Smooth muscle cell (in vitro differentiated cells): ENCODE data around the gene MIAT. TPM values are rescaled to one million over a fixed set of nuclear protein-coding genes. Genes with fewer than 3 reads are reported as not detected.

Experiments used
- DNase-seq: peaks from one replicate; lab custom pipeline; 2025; ENCODE audit not compliant: unreplicated experiment; lab: John Stamatoyannopoulos, UW
- H2AFZ ChIP-seq: fragments of 200-600 bp; sonication (generic); 2 replicates; pipeline ENCODE4 v1.6.0; 2016; ENCODE audit warnings: antibody characterized with exemption, low read depth, mild to moderate bottlenecking
- H3F3A ChIP-seq: fragments of 200-600 bp; sonication (generic); 2 replicates; pipeline ENCODE4 v1.6.0; 2017; ENCODE audit warnings: antibody characterized with exemption, low read depth
- H3K27ac ChIP-seq: fragments of 200-600 bp; sonication (generic); 2 replicates; pipeline ENCODE4 v1.5.1; 2016; ENCODE audit warnings: low read depth, mild to moderate bottlenecking
- H3K27me3 ChIP-seq: fragments of 200-600 bp; sonication (generic); 2 replicates; pipeline ENCODE4 v1.6.1; 2016; ENCODE audit warnings: low read depth, mild to moderate bottlenecking
- H3K36me3 ChIP-seq: fragments of 200-600 bp; sonication (generic); 2 replicates; pipeline ENCODE4 v1.5.1; 2016; ENCODE audit warnings: low read depth
- H3K4me1 ChIP-seq: fragments of 200-600 bp; sonication (generic); 2 replicates; pipeline ENCODE4 v1.5.1; 2016; ENCODE audit warnings: low read depth
- H3K4me2 ChIP-seq: fragments of 200-600 bp; sonication (generic); 2 replicates; pipeline ENCODE4 v1.6.0; 2016; ENCODE audit warnings: mild to moderate bottlenecking
- H3K4me3 ChIP-seq: fragments of 200-600 bp; sonication (generic); 2 replicates; pipeline ENCODE4 v1.5.1; 2016; ENCODE audit warnings: mild to moderate bottlenecking
- H3K79me2 ChIP-seq: fragments of 200-600 bp; sonication (generic); 2 replicates; pipeline ENCODE4 v1.6.0; 2016; ENCODE audit warnings: low read depth, mild to moderate bottlenecking
- H3K9ac ChIP-seq: fragments of 200-600 bp; sonication (generic); 2 replicates; pipeline ENCODE4 v1.6.0; 2016; ENCODE audit warnings: low read depth
- H3K9me3 ChIP-seq: fragments of 200-600 bp; sonication (generic); replicated peaks from 2 replicates; pipeline ENCODE4 v1.5.1; 2016; ENCODE audit warnings: low read depth
- H4K20me1 ChIP-seq: fragments of 200-600 bp; sonication (generic); 2 replicates; pipeline ENCODE4 v1.6.0; 2016; ENCODE audit warnings: low read depth
- CTCF ChIP-seq: fragments of 200-600 bp; sonication (generic); IDR thresholded peaks from 2 replicates; pipeline ENCODE4 v1.5.1; 2017; ENCODE audit warnings: borderline replicate concordance, mild to moderate bottlenecking, antibody characterized with exemption; ENCODE audit not compliant: insufficient read depth, poor library complexity, severe bottlenecking
- WGBS: methylation state at CpG from one replicate; pipeline ENCODE4 v1.1.7; 2016; ENCODE audit warnings: low lambda C conversion rate; 5-methylcytosine and 5-hydroxymethylcytosine counted together
- polyA plus RNA-seq: library from polyadenylated mRNA; unstranded; fragments of >200 nt; fragmentation: Nextera tagmentation; extraction: Ambion mirVana; gene quantifications from 2 replicates; pipeline ENCODE4 v1.2.1, GENCODE V29; 2016
- total RNA-seq: library from RNA; depleted of rRNA; stranded (reverse); fragments of >200 nt; gene quantifications from 2 replicates; pipeline ENCODE4 v1.2.3, GENCODE V29; 2014

MIAT gene
- total and polyA plus RNA-seq, 2 experiments from 2014 or later: 0.16 to 7.0 TPM

- H3K79me2 ChIP-seq: peaks cover 5% of the 10 kb centered on the region
- H3K4me2 ChIP-seq: peak overlapping the region; percentile 88
- H2AFZ ChIP-seq: peak overlapping the region; percentile 69
- no peaks in the 10 kb centered on the region for H3F3A ChIP-seq
- no peaks in the 10 kb centered on the region for H3K36me3 ChIP-seq
- no peaks in the 10 kb centered on the region for H3K27me3 ChIP-seq
- 95% methylated on average over 8 of the region's 8 CpGs for WGBS
- H4K20me1 ChIP-seq: no peaks in the 10 kb centered on the region
- peaks cover 11% of the 10 kb centered on the region for H3K4me1 ChIP-seq
- no peak for TF ChIP-seq CTCF
- peak overlapping the region; percentile 96 for H3K27ac ChIP-seq
- no peak for DNase-seq
- H3K9me3 ChIP-seq: no peaks in the 10 kb centered on the region
- peak overlapping the region; percentile 85 for H3K9ac ChIP-seq
- H3K4me3 ChIP-seq: peak overlapping the region; percentile 61
Observed at GRCh38 chr22:26672060-26672471, 14.7 kb downstream of the MIAT start.

- no peaks in the 10 kb centered on the region for H4K20me1 ChIP-seq
- peak overlapping the region; percentile 69 for H2AFZ ChIP-seq
- H3K4me2 ChIP-seq: peak overlapping the region; percentile 88
- H3K4me1 ChIP-seq: peaks cover 11% of the 10 kb centered on the region
- H3K27ac ChIP-seq: peak overlapping the region; percentile 96
- H3K36me3 ChIP-seq: no peaks in the 10 kb centered on the region
- H3F3A ChIP-seq: no peaks in the 10 kb centered on the region
- H3K79me2 ChIP-seq: peaks cover 5% of the 10 kb centered on the region
- TF ChIP-seq CTCF: peak; percentile 45
- H3K9ac ChIP-seq: peak overlapping the region; percentile 85
- H3K27me3 ChIP-seq: no peaks in the 10 kb centered on the region
- 7% methylated on average over 36 of the region's 36 CpGs for WGBS
- H3K4me3 ChIP-seq: peak overlapping the region; percentile 61
- DNase-seq: peak; percentile 58
- no peaks in the 10 kb centered on the region for H3K9me3 ChIP-seq
Observed at GRCh38 chr22:26672590-26673468, 15.4 kb downstream of the MIAT start.

- no peak for TF ChIP-seq CTCF
- no peaks in the 10 kb centered on the region for H3F3A ChIP-seq
- H3K4me2 ChIP-seq: peak overlapping the region; percentile 88
- H3K4me1 ChIP-seq: peaks cover 11% of the 10 kb centered on the region
- no peaks in the 10 kb centered on the region for H3K27me3 ChIP-seq
- H3K9ac ChIP-seq: peak overlapping the region; percentile 85
- H3K36me3 ChIP-seq: no peaks in the 10 kb centered on the region
- H3K27ac ChIP-seq: peak overlapping the region; percentile 96
- H4K20me1 ChIP-seq: peaks cover under 1% of the 10 kb centered on the region
- no peaks in the 10 kb centered on the region for H3K9me3 ChIP-seq
- peaks cover 5% of the 10 kb centered on the region for H3K79me2 ChIP-seq
- H2AFZ ChIP-seq: no peak overlapping the region
- DNase-seq: no peak
- peak overlapping the region; percentile 61 for H3K4me3 ChIP-seq
- 53% methylated on average over 4 of the region's 4 CpGs for WGBS
Observed at GRCh38 chr22:26673486-26673885, 16.1 kb downstream of the MIAT start.
